Endothelial cell of umbilical vein (primary cell): ENCODE results near the gene SPACA9. TPM values are rescaled to one million over a fixed set of nuclear protein-coding genes. Genes with fewer than 3 reads are reported as not detected.

Experiments used
- BruUV-seq: library from RNA; stranded (reverse); fragments of 400-500 nt; replicated peaks from 2 replicates; lab custom pipeline; 2021; lab: Mats Ljungman, UMichigan
- CTCF ChIA-PET: fragments of 300-600, 350-600 bp; sonication (Branson Sonifier 250); formaldehyde crosslinking; loops from one replicate; lab custom pipeline; 2021; ENCODE audit warnings: antibody characterized with exemption, inconsistent platforms; lab: Charles Lee
- POLR2A ChIA-PET: fragments of 300-600, 350-600 bp; sonication (Branson Sonifier 250); formaldehyde crosslinking; loops from one replicate; lab custom pipeline; 2021; ENCODE audit warnings: antibody characterized with exemption, inconsistent platforms; lab: Charles Lee
- DNase-seq: peaks from one replicate; pipeline ENCODE4 v3.0.0-alpha.2; 2011; ENCODE audit warnings: low read depth, low spot score
- FAIRE-seq: peaks from 2 replicates; lab custom pipeline; 2011; peaks lifted over from hg19 to GRCh38; lab: Jason Lieb, UNC
- H2AFZ ChIP-seq: 2 replicates; pipeline ENCODE4 v1.6.0; 2012; ENCODE audit warnings: low read depth, low read length, control low read depth, inconsistent platforms
- H3K27ac ChIP-seq: 2 replicates; pipeline ENCODE4 v1.5.1; 2011; ENCODE audit warnings: low read depth, mild to moderate bottlenecking, control low read depth, low read length, moderate library complexity; ENCODE audit not compliant: insufficient read depth
- H3K27me3 ChIP-seq, 2 experiments: 2 replicates each; pipeline versions ENCODE4 v1.6.0 to v1.6.1; 2011; ENCODE audit warnings: low read length in 2 of 2, mixed read lengths in 1 of 2; ENCODE audit not compliant: control insufficient read depth in 2 of 2, insufficient read depth in 2 of 2
- H3K36me3 ChIP-seq, 2 experiments: 2 replicates in 1 of 2; 3 replicates in 1 of 2; pipeline ENCODE4 v1.5.1; 2011; ENCODE audit warnings: low read length in 2 of 2, mild to moderate bottlenecking in 1 of 2, moderate library complexity in 1 of 2; ENCODE audit not compliant: control insufficient read depth in 2 of 2, insufficient read depth in 2 of 2; ENCODE audit errors: extremely low read depth in 1 of 2
- H3K4me1 ChIP-seq: 3 replicates; pipeline ENCODE4 v1.5.1; 2011; ENCODE audit warnings: mild to moderate bottlenecking, low read length; ENCODE audit not compliant: control insufficient read depth, insufficient read depth; ENCODE audit errors: extremely low read depth
- H3K4me2 ChIP-seq: 2 replicates; pipeline ENCODE4 v1.6.1; 2011; ENCODE audit warnings: low read length, control low read depth, mixed read lengths; ENCODE audit not compliant: insufficient read depth
- H3K4me3 ChIP-seq, 3 experiments: fragments of 200-600 bp in 1 of 3; sonication (generic), shearing (Covaris generic) in 1 of 3; replicated peaks in 1 of 3; 2 replicates each; pipeline ENCODE4 v1.5.1; 2011 to 2016; ENCODE audit warnings: control low read depth in 3 of 3, low read length in 3 of 3, mild to moderate bottlenecking in 2 of 3, inconsistent platforms in 1 of 3, low read depth in 1 of 3, moderate library complexity in 1 of 3; ENCODE audit not compliant: insufficient read depth in 1 of 3
- H3K79me2 ChIP-seq: 2 replicates; pipeline ENCODE4 v1.6.0; 2012; ENCODE audit warnings: low read length, inconsistent platforms; ENCODE audit not compliant: control insufficient read depth, insufficient read depth
- H3K9ac ChIP-seq: replicated peaks from 2 replicates; pipeline ENCODE3; 2011; ENCODE audit warnings: low read length, control low read depth; ENCODE audit not compliant: insufficient read depth; ENCODE audit errors: extremely low read depth
- H3K9me1 ChIP-seq: replicated peaks from 3 replicates; pipeline ENCODE4 v1.6.0; 2011; ENCODE audit warnings: mild to moderate bottlenecking, low read length; ENCODE audit not compliant: control insufficient read depth, insufficient read depth; ENCODE audit errors: extremely low read depth
- H3K9me3 ChIP-seq: replicated peaks from 2 replicates; pipeline ENCODE4 v1.5.1; 2012; ENCODE audit warnings: low read length, inconsistent platforms; ENCODE audit not compliant: control insufficient read depth, insufficient read depth
- H4K20me1 ChIP-seq: replicated peaks from 2 replicates; pipeline ENCODE3; 2011; ENCODE audit warnings: mild to moderate bottlenecking, low read length; ENCODE audit not compliant: control insufficient read depth, insufficient read depth; ENCODE audit errors: extremely low read depth
- CTCF ChIP-seq, 2 donors: IDR thresholded peaks; 1 replicate in 1 of 2; 2 replicates in 1 of 2; pipeline ENCODE4 v1.5.1; 2011; ENCODE audit warnings: low read length in 2 of 2, mild to moderate bottlenecking in 2 of 2, moderate library complexity in 2 of 2, control low read depth in 1 of 2, inconsistent platforms in 1 of 2, low read depth in 1 of 2; ENCODE audit not compliant: insufficient read depth in 1 of 2; ENCODE audit errors: extremely low read depth in 1 of 2
- EZH2 ChIP-seq: IDR thresholded peaks from 2 replicates; pipeline ENCODE4 v1.6.1; 2012; ENCODE audit warnings: borderline replicate concordance, low read depth, mild to moderate bottlenecking, moderate library complexity, low read length, inconsistent platforms; ENCODE audit not compliant: severe bottlenecking
- FOS ChIP-seq: IDR thresholded peaks from 2 replicates; pipeline ENCODE4 v1.6.1; 2011; ENCODE audit warnings: mild to moderate bottlenecking, low read length, moderate library complexity, borderline replicate concordance; ENCODE audit not compliant: insufficient read depth
- GATA2 ChIP-seq: IDR thresholded peaks from 2 replicates; pipeline ENCODE4 v1.7.0; 2011; ENCODE audit warnings: low read depth, mild to moderate bottlenecking, moderate library complexity, mixed read lengths, low read length; ENCODE audit not compliant: insufficient read length, insufficient read depth
- JUN ChIP-seq: IDR thresholded peaks from 2 replicates; pipeline ENCODE4 v1.6.1; 2011; ENCODE audit warnings: borderline replicate concordance, low read depth; ENCODE audit not compliant: insufficient read length, insufficient read depth
- MAX ChIP-seq: IDR thresholded peaks from 2 replicates; pipeline ENCODE4 v1.6.1; 2011; ENCODE audit not compliant: insufficient read depth, insufficient read length
- MYC ChIP-seq: IDR thresholded peaks from one replicate; pipeline ENCODE4 v1.6.1; 2011; ENCODE audit warnings: mild to moderate bottlenecking, low read depth, low read length
- POLR2A ChIP-seq: IDR thresholded peaks from 2 replicates; pipeline ENCODE4 v1.6.1; 2012; ENCODE audit warnings: low read depth, mild to moderate bottlenecking, control low read depth, low read length
- POLR2AphosphoS5 ChIP-seq: IDR thresholded peaks from 2 replicates; pipeline ENCODE4 v1.6.1; 2012; ENCODE audit warnings: low read depth, mild to moderate bottlenecking, control low read depth, low read length, moderate library complexity; ENCODE audit not compliant: insufficient read depth
- dilution Hi-C: fragments of 300-500 bp; cut with MboI; formaldehyde crosslinking; loops from one replicate; pipeline ENCODE4 v1.15.0; 2019; ENCODE audit warnings: low sequenced_read_pairs; ENCODE audit not compliant: extremely low pct_ligation_motif_present
- intact Hi-C: fragments of 100-400 bp; cut with micrococcal nuclease; formaldehyde crosslinking; loops from one replicate; pipeline ENCODE4 v1.10.0; 2022
- polyA plus RNA-seq, 4 experiments: library from polyadenylated mRNA; depleted of rRNA in 3 of 4; stranded (reverse) in 3 of 4; unstranded in 1 of 4; fragments of >200 nt; gene quantifications; 2 replicates each; pipeline versions ENCODE4 v1.2.1 to v1.2.3, GENCODE V29; 2011 to 2012; ENCODE audit warnings: missing spikeins in 1 of 4
- total RNA-seq: library from RNA; stranded (reverse); gene quantifications from 2 replicates; pipeline ENCODE4 v1.2.3, GENCODE V29; 2021

The SPACA9 gene
- total and polyA plus RNA-seq, 2 donors (not counting 3 experiments of a cell fraction or from before 2014, with no cell fraction given), result 2.6 to 3.6 TPM

- no peaks in the 10 kb centered on the region for H3K9me1 ChIP-seq
- POLR2A ChIA-PET, result no interaction called here
- no peak for DNase-seq
- H3K4me3 ChIP-seq, result no peak overlapping the region
- TF ChIP-seq MYC (no peak), JUN (no peak), FOS (no peak), GATA2 (no peak), POLR2AphosphoS5 (no peak), CTCF (IDR thresholded peaks at IDR 0.05; ENCODE audit: extremely low read depth in 1 of 2, insufficient read depth in 1 of 2, low read depth in 1 of 2, low read length in 2 of 2) (no peak), MAX (no peak), EZH2 (no peak), POLR2A (no peak)
- BruUV-seq, result no TSS peak
- H2AFZ ChIP-seq, result no peak overlapping the region
- no peaks in the 10 kb centered on the region for H3K4me1 ChIP-seq
- H3K27ac ChIP-seq, result no peak overlapping the region
- no peaks in the 10 kb centered on the region for H4K20me1 ChIP-seq
- intact Hi-C loops, result no loop called here
- no peak overlapping the region for H3K4me2 ChIP-seq
- no peaks in the 10 kb centered on the region for H3K79me2 ChIP-seq
- CTCF ChIA-PET, result interaction anchor here (1.0 to 3.6 kb wide), 2 partner anchors 7 to 10 kb away, joined by 3 to 25 read pairs; no protein-coding TSS in a partner anchor
- peaks cover 3 to 32% of the 10 kb centered on the region in 2 experiments for H3K36me3 ChIP-seq
- H3K27me3 ChIP-seq, result no peaks in the 10 kb centered on the region
- dilution Hi-C loops, result no loop called here
- no peak for FAIRE-seq
- H3K9me3 ChIP-seq, result no peaks in the 10 kb centered on the region
- H3K9ac ChIP-seq, result no peak overlapping the region
Measured at GRCh38 chr9:132894862-132895835, 16.5 kb downstream of the SPACA9 start.
